HepG2 (cell line): ENCODE results near the gene PLXND1. TPM values are rescaled to one million over a fixed set of nuclear protein-coding genes. Genes with fewer than 3 reads are reported as not detected.
A peak's percentile ranks its signal among the peaks of the same experiment; 100 is the strongest.

Experiments used
- CHCHD3 ChIP-seq: sonication (generic); formaldehyde crosslinking; IDR thresholded peaks from 2 replicates; pipeline ENCODE4 v1.8.0; 2022; ENCODE audit warnings: mild to moderate bottlenecking, missing genetic modification reagents, moderate library complexity
- HHEX ChIP-seq: IDR thresholded peaks from 2 replicates; pipeline ENCODE4 v1.6.1; 2016; ENCODE audit warnings: control low read depth
- MTA1 ChIP-seq: sonication (generic); formaldehyde crosslinking; IDR thresholded peaks from 2 replicates; pipeline ENCODE4 v1.4.0; 2020; ENCODE audit warnings: missing genetic modification reagents, mild to moderate bottlenecking, borderline replicate concordance
- NFATC3 ChIP-seq: sonication (generic); formaldehyde crosslinking; IDR thresholded peaks from 2 replicates; pipeline ENCODE4 v1.5.1; 2020; ENCODE audit warnings: mild to moderate bottlenecking, missing genetic modification reagents
- NFKBIZ ChIP-seq: IDR thresholded peaks from 2 replicates; pipeline ENCODE4 v1.6.1; 2018; ENCODE audit warnings: missing genetic modification reagents, missing compliant biosample characterization
- RBFOX2 ChIP-seq: fragments of 200-400 bp; formaldehyde crosslinking; IDR thresholded peaks from 2 replicates; pipeline ENCODE4 v1.6.1; 2017; ENCODE audit warnings: low read depth, mild to moderate bottlenecking, low read length
- RBM39 ChIP-seq: fragments of 200-400 bp; formaldehyde crosslinking; IDR thresholded peaks from one replicate; pipeline ENCODE4 v1.6.1; 2018; ENCODE audit warnings: antibody characterized with exemption, mild to moderate bottlenecking, low read depth, low read length; ENCODE audit not compliant: poor library complexity, severe bottlenecking
- SPEN ChIP-seq: sonication (generic); formaldehyde crosslinking; IDR thresholded peaks from 2 replicates; pipeline ENCODE4 v1.5.1; 2020; ENCODE audit warnings: low read depth, mild to moderate bottlenecking, missing genetic modification reagents
- SSRP1 ChIP-seq: IDR thresholded peaks from 2 replicates; pipeline ENCODE4 v1.6.1; 2016; ENCODE audit warnings: control low read depth
- ZBTB7B ChIP-seq: sonication (generic); formaldehyde crosslinking; IDR thresholded peaks from 2 replicates; pipeline ENCODE4 v1.4.0; 2020; ENCODE audit warnings: missing genetic modification reagents
- ZFX ChIP-seq: sonication (generic); formaldehyde crosslinking; IDR thresholded peaks from 2 replicates; pipeline ENCODE4 v1.4.0; 2020; ENCODE audit warnings: mild to moderate bottlenecking, low read depth, missing genetic modification reagents, moderate library complexity
- ZNF10 ChIP-seq: sonication (generic); formaldehyde crosslinking; IDR thresholded peaks from 2 replicates; pipeline ENCODE4 v1.4.0; 2020; ENCODE audit warnings: mild to moderate bottlenecking, low read depth, missing genetic modification reagents, borderline replicate concordance
- ZNF343 ChIP-seq: sonication (generic); formaldehyde crosslinking; IDR thresholded peaks from 2 replicates; pipeline ENCODE4 v1.4.0; 2020; ENCODE audit warnings: mild to moderate bottlenecking, missing genetic modification reagents
- ZNF558 ChIP-seq: sonication (generic); formaldehyde crosslinking; IDR thresholded peaks from 2 replicates; pipeline ENCODE4 v1.9.0; 2022; ENCODE audit warnings: mild to moderate bottlenecking, missing genetic modification reagents, borderline replicate concordance
- ZNF724P ChIP-seq: sonication (generic); formaldehyde crosslinking; IDR thresholded peaks from 2 replicates; pipeline ENCODE4 v1.8.0; 2022; ENCODE audit warnings: missing genetic modification reagents, borderline replicate concordance
- polyA plus RNA-seq, 8 experiments: library from polyadenylated mRNA; depleted of rRNA in 3 of 8; stranded (reverse) in 7 of 8; unstranded in 1 of 8; fragments of >200 nt; fragmentation: Illumina TruSeq in 4 of 8; extraction: Trizol in 4 of 8; gene quantifications; 2 replicates each; pipeline versions ENCODE4 v1.2.1 to v1.2.3, GENCODE V29; 2011 to 2016; ENCODE audit warnings: low read depth in 4 of 8, missing spikeins in 1 of 8, mixed read lengths in 1 of 8; ENCODE audit not compliant: insufficient read depth in 1 of 8
- total RNA-seq, 5 experiments: library from RNA; depleted of rRNA; stranded (reverse); fragments of >200 nt; fragmentation: Illumina TruSeq; extraction: Trizol; gene quantifications; 2 replicates each; pipeline ENCODE4 v1.2.3, GENCODE V29; 2016; ENCODE audit warnings: low read depth in 1 of 5
- TF ChIP-seq, protein P1 (sequence below): IDR thresholded peaks from 2 replicates; pipeline ENCODE4 v1.6.1; 2016
- TF ChIP-seq, protein P2 (sequence below): sonication (generic); formaldehyde crosslinking; IDR thresholded peaks from 2 replicates; pipeline ENCODE4 v1.5.1; 2020; ENCODE audit warnings: missing genetic modification reagents, mild to moderate bottlenecking, borderline replicate concordance
- TF ChIP-seq, protein P3 (sequence below): sonication (generic); formaldehyde crosslinking; IDR thresholded peaks from 2 replicates; pipeline ENCODE4 v1.4.0; 2020; ENCODE audit warnings: missing genetic modification reagents, borderline replicate concordance
- TF ChIP-seq, protein P4 (sequence below): sonication (generic); formaldehyde crosslinking; IDR thresholded peaks from 2 replicates; pipeline ENCODE4 v1.9.0; 2021; ENCODE audit warnings: missing genetic modification reagents, mild to moderate bottlenecking, borderline replicate concordance
- TF ChIP-seq, protein P5 (sequence below): IDR thresholded peaks from 2 replicates; pipeline ENCODE4 v1.6.1; 2016; ENCODE audit warnings: low read depth, borderline replicate concordance
- TF ChIP-seq, protein P6 (sequence below): sonication (generic); formaldehyde crosslinking; IDR thresholded peaks from 2 replicates; pipeline ENCODE4 v1.4.0; 2020; ENCODE audit warnings: missing genetic modification reagents, borderline replicate concordance

The PLXND1 gene
- total and polyA plus RNA-seq, 2 of the 13 experiments (the other 11 are each of a cell fraction or from before 2014, with no cell fraction given), result 15.9 to 42.0 TPM

DNA sequence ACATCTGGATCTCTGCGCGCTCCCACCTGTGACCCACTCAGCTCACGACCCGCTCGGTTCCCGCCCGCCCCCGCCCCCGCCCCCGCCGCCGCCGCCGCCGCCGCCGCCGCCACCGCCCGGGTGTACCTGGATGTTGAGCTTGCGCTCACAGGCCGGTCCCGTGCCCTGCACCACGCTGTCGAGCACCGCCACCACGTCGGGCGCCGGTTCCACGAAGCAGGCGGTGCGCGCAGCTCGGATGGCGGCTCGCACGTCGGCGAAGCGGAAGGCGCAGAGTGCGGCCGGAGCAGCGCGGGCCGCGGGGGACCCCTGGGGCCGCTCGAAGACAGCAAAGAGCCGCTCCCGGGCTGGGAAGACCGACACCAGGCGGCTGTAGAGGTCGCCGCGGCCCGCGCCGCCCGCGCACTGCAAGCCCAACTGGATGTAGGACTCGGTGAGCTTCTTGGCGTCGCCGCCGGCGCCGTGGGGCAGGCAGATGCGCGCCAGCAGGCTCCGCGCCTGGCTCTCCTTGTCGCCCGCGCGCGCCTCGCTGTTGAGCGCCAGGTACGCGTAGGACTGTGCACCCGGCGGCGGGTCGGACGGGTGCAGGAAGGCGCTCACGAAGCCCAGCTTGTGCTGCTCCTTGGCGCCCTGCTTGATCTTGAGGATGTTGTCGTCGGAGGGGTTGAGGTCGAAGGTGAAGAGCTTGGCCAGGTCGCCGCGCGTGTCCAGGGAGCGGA lies 1.1 kb downstream of the PLXND1 start (continued):
- no peak for TF ChIP-seq RBM39
- no peak; the same call in 1 of the 2 replicates for TF ChIP-seq MTA1 (CRISPR knock-in tag)
- TF ChIP-seq, protein P1, sequence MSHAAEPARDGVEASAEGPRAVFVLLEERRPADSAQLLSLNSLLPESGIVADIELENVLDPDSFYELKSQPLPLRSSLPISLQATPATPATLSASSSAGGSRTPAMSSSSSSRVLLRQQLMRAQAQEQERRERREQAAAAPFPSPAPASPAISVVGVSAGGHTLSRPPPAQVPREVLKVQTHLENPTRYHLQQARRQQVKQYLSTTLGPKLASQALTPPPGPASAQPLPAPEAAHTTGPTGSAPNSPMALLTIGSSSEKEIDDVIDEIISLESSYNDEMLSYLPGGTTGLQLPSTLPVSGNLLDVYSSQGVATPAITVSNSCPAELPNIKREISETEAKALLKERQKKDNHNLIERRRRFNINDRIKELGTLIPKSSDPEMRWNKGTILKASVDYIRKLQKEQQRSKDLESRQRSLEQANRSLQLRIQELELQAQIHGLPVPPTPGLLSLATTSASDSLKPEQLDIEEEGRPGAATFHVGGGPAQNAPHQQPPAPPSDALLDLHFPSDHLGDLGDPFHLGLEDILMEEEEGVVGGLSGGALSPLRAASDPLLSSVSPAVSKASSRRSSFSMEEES, result no peak
- peak; percentile 30 for TF ChIP-seq SPEN (CRISPR knock-in tag)
- TF ChIP-seq, protein P2, sequence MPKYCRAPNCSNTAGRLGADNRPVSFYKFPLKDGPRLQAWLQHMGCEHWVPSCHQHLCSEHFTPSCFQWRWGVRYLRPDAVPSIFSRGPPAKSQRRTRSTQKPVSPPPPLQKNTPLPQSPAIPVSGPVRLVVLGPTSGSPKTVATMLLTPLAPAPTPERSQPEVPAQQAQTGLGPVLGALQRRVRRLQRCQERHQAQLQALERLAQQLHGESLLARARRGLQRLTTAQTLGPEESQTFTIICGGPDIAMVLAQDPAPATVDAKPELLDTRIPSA, result no peak
- no peak for TF ChIP-seq SSRP1 (CRISPR knock-in tag)
- TF ChIP-seq ZNF558 (CRISPR knock-in tag), result no peak
- no peak for TF ChIP-seq ZNF724P (CRISPR knock-in tag)
- TF ChIP-seq ZFX (CRISPR knock-in tag), result no peak; the same call in 1 of the 2 replicates
- TF ChIP-seq NFKBIZ (CRISPR knock-in tag), result no peak
- no peak for TF ChIP-seq ZNF343 (CRISPR knock-in tag)
- no peak for TF ChIP-seq CHCHD3 (CRISPR knock-in tag)
- 0 out of 2 replicates have a peak, but pooled peaks have one; percentile 26 for TF ChIP-seq ZBTB7B (CRISPR knock-in tag)
- TF ChIP-seq HHEX (CRISPR knock-in tag), result no peak
- no peak for TF ChIP-seq RBFOX2
- no peak for TF ChIP-seq ZNF10 (CRISPR knock-in tag)
- no peak for TF ChIP-seq NFATC3 (CRISPR knock-in tag)
- TF ChIP-seq, protein P3, sequence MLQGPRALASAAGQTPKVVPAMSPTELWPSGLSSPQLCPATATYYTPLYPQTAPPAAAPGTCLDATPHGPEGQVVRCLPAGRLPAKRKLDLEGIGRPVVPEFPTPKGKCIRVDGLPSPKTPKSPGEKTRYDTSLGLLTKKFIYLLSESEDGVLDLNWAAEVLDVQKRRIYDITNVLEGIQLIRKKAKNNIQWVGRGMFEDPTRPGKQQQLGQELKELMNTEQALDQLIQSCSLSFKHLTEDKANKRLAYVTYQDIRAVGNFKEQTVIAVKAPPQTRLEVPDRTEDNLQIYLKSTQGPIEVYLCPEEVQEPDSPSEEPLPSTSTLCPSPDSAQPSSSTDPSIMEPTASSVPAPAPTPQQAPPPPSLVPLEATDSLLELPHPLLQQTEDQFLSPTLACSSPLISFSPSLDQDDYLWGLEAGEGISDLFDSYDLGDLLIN (CRISPR knock-in tag), result no peak
- TF ChIP-seq, protein P4, sequence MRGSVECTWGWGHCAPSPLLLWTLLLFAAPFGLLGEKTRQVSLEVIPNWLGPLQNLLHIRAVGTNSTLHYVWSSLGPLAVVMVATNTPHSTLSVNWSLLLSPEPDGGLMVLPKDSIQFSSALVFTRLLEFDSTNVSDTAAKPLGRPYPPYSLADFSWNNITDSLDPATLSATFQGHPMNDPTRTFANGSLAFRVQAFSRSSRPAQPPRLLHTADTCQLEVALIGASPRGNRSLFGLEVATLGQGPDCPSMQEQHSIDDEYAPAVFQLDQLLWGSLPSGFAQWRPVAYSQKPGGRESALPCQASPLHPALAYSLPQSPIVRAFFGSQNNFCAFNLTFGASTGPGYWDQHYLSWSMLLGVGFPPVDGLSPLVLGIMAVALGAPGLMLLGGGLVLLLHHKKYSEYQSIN (CRISPR knock-in tag), result no peak
- TF ChIP-seq, protein P5, sequence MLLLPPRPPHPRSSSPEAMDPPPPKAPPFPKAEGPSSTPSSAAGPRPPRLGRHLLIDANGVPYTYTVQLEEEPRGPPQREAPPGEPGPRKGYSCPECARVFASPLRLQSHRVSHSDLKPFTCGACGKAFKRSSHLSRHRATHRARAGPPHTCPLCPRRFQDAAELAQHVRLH (CRISPR knock-in tag), result no peak
- TF ChIP-seq, protein P6, sequence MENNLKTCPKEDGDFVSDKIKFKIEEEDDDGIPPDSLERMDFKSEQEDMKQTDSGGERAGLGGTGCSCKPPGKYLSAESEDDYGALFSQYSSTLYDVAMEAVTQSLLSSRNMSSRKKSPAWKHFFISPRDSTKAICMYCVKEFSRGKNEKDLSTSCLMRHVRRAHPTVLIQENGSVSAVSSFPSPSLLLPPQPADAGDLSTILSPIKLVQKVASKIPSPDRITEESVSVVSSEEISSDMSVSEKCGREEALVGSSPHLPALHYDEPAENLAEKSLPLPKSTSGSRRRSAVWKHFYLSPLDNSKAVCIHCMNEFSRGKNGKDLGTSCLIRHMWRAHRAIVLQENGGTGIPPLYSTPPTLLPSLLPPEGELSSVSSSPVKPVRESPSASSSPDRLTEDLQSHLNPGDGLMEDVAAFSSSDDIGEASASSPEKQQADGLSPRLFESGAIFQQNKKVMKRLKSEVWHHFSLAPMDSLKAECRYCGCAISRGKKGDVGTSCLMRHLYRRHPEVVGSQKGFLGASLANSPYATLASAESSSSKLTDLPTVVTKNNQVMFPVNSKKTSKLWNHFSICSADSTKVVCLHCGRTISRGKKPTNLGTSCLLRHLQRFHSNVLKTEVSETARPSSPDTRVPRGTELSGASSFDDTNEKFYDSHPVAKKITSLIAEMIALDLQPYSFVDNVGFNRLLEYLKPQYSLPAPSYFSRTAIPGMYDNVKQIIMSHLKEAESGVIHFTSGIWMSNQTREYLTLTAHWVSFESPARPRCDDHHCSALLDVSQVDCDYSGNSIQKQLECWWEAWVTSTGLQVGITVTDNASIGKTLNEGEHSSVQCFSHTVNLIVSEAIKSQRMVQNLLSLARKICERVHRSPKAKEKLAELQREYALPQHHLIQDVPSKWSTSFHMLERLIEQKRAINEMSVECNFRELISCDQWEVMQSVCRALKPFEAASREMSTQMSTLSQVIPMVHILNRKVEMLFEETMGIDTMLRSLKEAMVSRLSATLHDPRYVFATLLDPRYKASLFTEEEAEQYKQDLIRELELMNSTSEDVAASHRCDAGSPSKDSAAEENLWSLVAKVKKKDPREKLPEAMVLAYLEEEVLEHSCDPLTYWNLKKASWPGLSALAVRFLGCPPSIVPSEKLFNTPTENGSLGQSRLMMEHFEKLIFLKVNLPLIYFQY (CRISPR knock-in tag), result no peak
